NCI-H146 treated with DMSO at 0.1 percent for 48 hours (cell line): ENCODE measurements around the gene LDB1.

Experiments
- DNase-seq: peaks from one replicate; lab custom pipeline; 2025; ENCODE audit not compliant: unreplicated experiment; lab: John Stamatoyannopoulos, UW

The LDB1 gene

DNA sequence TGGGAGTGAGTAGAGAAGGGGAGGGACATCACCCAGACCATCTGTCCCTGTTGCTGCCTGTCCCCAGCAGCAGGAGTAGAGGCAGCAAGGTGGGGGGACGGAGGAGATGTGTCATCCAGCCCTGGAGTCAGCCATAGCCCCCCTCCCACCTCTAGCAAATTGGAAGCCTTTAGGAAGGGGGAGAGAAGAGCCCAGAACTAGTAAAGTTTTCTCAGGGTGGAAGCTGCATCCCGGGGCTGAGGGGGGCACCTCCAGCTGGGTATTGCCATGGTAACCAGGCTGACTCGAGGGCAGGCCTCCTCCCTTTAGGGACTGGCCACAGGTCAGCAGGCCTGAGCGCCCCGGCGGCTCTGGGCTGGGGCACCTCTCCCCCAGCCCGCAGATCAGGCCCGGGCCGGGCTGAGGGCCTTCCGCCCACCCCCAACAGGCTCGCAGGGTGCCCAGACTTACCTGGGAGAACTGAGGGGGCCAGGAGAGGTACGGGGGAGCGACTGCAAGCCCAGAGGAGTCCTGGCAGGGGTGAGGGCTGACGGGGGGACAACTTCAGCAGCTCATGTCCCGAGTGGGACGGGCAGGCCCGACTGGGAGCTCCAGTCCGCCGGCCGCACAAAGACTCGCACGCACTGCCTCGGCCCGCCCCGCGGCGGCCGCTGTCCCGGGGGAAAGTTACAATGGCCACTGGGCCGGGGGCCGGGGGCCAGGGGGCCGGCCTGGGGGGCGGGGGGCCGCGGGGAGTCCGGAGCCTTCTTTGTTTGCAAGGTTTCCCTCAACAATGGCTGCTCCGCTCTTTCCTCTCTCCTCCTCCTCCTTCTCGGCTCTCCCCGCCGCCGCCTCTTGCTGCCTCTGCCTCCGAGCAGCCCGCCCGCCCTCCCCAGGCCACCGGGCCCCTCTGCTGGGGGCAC lies 6.0 kb downstream of the LDB1 start:
- no peak for DNase-seq

DNA sequence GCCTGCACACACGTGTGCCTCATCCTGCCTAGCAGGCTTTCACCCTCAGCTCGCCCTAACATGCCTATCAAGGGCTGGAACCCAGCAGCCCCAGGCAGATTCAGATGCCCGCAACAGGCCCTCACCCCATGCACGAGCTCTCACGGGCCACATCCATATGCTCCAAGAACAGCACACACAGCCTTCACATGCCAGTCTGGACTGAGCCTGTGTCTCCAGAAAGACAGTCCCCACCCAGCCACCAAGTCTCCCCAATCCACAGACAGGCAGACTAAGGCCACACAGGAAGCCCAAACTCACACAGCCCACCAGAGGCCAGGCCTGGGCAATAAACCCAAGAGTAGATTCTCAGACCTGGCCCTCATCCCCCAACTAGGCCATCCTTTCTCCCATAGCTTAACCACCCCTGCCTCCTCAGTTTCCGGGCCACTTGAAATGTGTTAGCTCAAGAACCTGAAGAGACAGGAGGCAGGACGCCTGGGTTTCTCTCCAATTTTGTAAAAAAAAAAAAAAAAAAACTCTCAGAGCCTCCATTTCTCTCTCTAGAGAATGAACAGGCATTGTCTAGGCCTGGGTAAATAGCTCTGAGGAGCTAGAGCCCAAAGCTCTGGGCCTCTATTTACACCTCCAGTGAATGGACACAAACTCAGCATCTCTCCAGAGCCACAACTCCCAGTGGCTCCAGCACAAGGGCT lies 6.8 kb downstream of the LDB1 start:
- no peak for DNase-seq

- no peak for DNase-seq
Measured at GRCh38 chr10:102112210-102112817, 7.9 kb downstream of the LDB1 start.

DNA sequence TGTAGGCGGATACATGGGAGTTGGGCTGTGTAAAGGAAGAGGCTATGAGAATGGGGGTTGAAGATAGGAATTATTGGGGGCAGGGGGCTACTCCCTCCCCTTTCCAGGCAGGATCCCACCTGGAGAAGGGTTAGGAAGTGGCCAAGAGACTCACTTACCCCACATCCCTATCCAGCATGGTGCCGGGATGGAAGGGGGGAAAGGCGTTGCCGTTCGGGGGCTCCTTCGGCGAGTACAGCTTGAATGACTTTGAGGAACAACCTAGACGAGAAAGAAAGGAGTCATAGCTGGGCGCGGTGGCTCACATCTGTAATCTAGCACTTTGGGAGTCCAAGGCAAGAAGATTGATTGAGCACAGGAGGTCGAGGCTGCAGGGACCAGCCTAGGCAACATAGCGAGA lies 8.9 kb downstream of the LDB1 start:
- no peak for DNase-seq

DNA sequence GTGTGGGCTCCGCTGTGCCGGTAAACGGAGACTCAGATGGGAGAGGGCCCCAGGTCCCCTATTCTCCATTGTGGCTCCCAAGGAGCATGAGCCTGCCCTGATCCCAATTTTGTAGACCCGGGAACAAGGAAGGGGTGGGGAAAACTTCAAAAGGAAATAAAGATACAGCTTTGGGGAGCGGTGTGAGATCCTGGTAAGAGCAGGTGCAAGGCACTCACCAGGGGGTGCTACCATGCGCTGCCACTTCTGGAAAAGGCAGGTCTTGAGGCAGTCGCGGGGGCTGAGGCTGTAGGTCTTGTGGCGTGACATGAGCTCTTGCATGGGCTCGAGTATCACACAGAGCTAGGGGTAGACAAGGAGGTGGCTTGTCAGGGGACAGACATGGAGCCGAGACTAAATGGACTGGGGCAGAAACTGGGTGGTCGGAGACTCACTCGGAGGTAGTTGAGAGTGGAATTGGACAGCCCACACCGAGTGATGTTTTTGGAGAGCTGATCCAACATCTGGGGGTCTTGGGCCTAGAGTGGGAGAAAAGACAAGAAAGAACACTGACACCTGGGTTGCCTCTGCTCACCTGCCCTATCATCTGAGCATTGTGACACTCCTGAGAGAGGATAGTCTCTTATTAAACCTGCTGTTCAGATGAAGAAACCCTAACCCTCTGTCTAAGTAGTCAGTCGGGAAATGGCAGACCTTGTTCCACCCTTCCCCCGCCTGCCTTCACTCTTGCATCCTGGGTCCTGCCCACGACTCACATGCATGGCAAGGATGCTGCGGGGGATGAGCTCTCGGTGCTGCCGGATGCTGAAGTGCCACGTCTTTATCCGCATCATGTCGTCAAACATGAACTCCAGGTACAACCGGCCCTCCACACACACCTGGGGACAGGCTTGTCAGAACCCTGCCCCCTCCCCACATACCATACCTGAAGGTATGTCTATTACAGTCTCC lies 10.7 kb downstream of the LDB1 start:
- DNase-seq, result no peak

DNA sequence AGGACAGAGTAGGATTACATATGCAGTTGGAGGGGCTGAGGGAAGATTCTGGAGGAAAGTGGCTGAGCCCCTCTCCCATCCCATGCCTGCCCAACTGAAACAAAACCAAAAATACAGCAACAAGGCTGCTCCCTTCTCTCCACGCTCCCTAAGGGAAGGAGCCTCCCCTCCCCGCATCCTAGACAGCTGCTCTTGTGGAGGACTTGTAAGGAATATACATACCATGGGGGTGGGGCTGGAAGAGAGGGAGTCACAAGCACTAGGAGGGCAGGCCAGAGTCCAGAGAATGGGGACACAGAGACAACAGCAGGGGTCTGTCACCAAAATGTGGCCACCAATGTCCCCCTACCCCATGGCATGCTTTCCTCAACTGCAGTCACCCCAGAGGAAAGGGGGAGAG lies 13.2 kb downstream of the LDB1 start:
- DNase-seq, result no peak

DNA sequence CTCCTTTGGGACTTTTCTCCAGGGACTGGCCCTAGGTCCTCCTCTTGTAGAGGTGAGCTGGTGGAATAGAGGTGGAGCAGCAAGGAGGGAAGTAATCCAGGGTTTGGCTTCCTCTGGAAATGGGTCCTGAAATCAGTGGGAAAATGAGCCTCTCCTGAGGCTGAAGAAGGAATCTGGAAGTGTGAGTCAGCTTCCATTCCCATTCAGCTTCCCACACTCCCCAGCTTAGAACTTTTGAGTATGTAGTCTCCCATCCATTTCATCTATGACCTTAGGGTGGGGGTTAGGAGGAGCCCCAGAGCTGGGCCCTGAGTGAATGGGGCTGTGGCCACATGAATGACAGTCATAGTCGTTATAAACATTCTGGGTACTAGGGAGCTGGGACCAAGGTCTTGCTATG lies 17.7 kb downstream of the LDB1 start:
- DNase-seq, result no peak

- no peak for DNase-seq
Measured at GRCh38 chr10:102101152-102101551, 19.0 kb downstream of the LDB1 start.

- no peak for DNase-seq
Measured at GRCh38 chr10:102096449-102096848, 23.7 kb downstream of the LDB1 start.

DNA sequence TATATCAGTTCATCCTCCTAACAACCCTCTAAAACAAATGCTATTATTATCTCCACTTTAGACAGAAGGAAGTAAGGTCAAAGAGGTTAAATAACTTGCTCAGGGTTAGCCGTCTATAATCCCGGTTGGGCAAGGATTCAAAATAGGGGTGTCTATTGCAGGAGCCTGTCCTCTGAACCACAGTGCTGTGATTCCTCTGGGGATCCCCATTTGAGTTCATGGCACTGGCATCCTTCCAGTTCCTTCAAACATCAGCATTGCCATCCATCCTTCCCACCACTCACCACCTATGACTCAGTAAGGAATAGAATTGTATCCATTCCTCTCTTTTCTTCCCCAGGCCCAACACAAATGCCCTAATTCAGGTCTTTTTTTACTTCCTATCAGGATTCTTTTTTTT lies 29.4 kb downstream of the LDB1 start:
- DNase-seq, result no peak

DNA sequence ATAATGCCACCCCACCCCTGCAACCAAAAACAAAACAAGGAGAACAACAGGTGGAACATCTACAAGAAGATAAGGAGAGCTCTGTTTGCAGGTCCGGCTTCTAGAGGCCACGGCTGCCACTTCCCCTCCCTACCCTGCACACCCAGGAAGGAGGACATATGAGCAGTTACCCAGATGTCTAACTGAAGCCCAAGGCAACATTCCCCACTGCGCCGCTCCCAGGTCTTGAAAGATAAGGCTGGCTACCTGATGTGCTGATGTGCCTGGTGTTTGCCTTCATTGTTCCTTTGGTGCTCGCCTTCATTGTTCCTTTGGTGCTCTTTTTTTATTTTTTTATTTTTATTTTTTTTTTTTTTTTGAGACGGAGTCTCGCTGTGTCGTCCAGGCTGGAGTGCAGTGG lies 34.0 kb downstream of the LDB1 start:
- no peak for DNase-seq

- no peak for DNase-seq
Measured at GRCh38 chr10:102085336-102085735, 34.8 kb downstream of the LDB1 start.

GRCh38 chr10:102083541-102083940 lies 36.6 kb downstream of the LDB1 start:
- no peak for DNase-seq

- DNase-seq, result peak; percentile 43
Measured at GRCh38 chr10:102072673-102073527, 47.3 kb downstream of the LDB1 start.

GRCh38 chr10:102069071-102069470 lies 51.1 kb downstream of the LDB1 start:
- no peak for DNase-seq

GRCh38 chr10:102068216-102068615 lies 52.0 kb downstream of the LDB1 start:
- no peak for DNase-seq

DNA sequence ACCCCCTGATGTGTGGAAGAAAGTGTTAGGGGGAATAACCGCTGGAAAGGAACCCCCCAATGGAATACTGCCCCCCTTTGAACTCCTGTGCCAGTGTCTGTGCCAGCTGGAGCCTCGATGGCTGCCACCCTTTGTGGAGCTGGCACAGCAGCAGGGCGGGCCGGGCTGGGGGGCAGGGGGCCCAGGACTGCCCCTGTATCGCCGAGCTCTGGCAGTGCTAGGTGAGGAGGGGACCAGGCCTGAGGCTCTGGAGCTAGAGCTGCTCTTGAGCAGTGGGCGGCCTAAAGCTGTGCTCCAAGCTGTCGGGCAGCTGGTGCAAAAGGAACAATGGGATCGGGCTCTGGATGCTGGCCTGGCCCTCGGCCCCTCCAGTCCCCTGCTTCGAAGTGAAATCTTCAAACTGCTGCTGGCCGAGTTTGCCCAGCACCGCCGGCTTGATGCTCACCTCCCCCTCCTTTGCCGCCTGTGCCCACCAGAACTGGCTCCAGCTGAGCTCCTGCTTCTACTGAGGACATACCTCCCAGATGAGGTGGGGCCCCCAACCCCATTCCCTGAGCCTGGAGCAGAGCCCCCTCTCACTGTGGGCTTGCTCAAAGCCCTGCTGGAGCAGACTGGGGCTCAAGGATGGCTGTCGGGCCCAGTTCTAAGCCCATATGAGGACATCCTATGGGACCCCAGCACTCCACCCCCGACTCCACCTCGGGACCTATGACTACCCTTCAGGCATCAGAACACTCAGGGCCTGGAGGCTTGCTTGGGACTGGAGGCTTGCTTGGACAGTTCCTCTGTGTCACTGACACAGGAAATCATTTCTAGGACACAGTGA lies 52.9 kb downstream of the LDB1 start:
- no peak for DNase-seq

- DNase-seq, result no peak
Measured at GRCh38 chr10:102066399-102067088, 53.6 kb downstream of the LDB1 start.
